GM23338 (cell line): ENCODE measurements around the gene FBLIM1. TPM values are rescaled to one million over a fixed set of nuclear protein-coding genes. Genes with fewer than 3 reads are reported as not detected.

ENCODE experiments used
- ATAC-seq: fragments of 200-7000 bp; cut with Tn5 transposase; 3 replicates; pipeline ENCODE4 v1.9.1; 2020
- DNase-seq: peaks from one replicate; pipeline ENCODE4 v3.0.0-alpha.2; 2015; ENCODE audit warnings: low spot score
- H2AFZ ChIP-seq: fragments of 200-600 bp; sonication (generic); 2 replicates; pipeline ENCODE4 v1.8.0; 2016; ENCODE audit warnings: antibody characterized with exemption, mild to moderate bottlenecking, moderate library complexity
- H3F3A ChIP-seq: fragments of 200-600 bp; sonication (generic); replicated peaks from 2 replicates; pipeline ENCODE4 v1.8.0; 2017; ENCODE audit warnings: antibody characterized with exemption, mixed run types, low read depth
- H3K27ac ChIP-seq: fragments of 200-600 bp; sonication (generic); 2 replicates; pipeline ENCODE4 v1.6.1; 2016; ENCODE audit warnings: low read depth
- H3K27me3 ChIP-seq: fragments of 200-600 bp; sonication (generic); 2 replicates; pipeline ENCODE4 v1.8.0; 2016; ENCODE audit warnings: mild to moderate bottlenecking, mixed run types, moderate library complexity; ENCODE audit not compliant: insufficient read depth
- H3K36me3 ChIP-seq: fragments of 200-600 bp; sonication (generic); 2 replicates; pipeline ENCODE4 v1.8.0; 2016; ENCODE audit warnings: mild to moderate bottlenecking; ENCODE audit not compliant: insufficient read depth
- H3K4me1 ChIP-seq: fragments of 200-600 bp; sonication (generic); 2 replicates; pipeline ENCODE4 v1.8.0; 2016; ENCODE audit warnings: mild to moderate bottlenecking, moderate library complexity; ENCODE audit not compliant: insufficient read depth
- H3K4me2 ChIP-seq: fragments of 200-600 bp; sonication (generic); 2 replicates; pipeline ENCODE4 v1.7.1; 2017; ENCODE audit warnings: mixed run types
- H3K4me3 ChIP-seq: fragments of 200-600 bp; sonication (generic); 2 replicates; pipeline ENCODE4 v1.6.1; 2016; ENCODE audit warnings: mixed run types
- H3K79me2 ChIP-seq: fragments of 200-600 bp; sonication (generic); replicated peaks from 2 replicates; pipeline ENCODE4 v1.8.0; 2017; ENCODE audit warnings: mild to moderate bottlenecking; ENCODE audit not compliant: insufficient read depth
- H3K9me2 ChIP-seq: fragments of 200-600 bp; sonication (generic); 2 replicates; pipeline ENCODE4 v1.8.0; 2017; ENCODE audit not compliant: insufficient read depth
- H4K20me1 ChIP-seq: fragments of 200-600 bp; sonication (generic); replicated peaks from 2 replicates; pipeline ENCODE4 v1.8.0; 2017; ENCODE audit warnings: mild to moderate bottlenecking; ENCODE audit not compliant: insufficient read depth
- H3K27ac Mint-ChIP-seq: 2 replicates; pipeline ENCODE4 v1.8.0; 2020; ENCODE audit warnings: inconsistent platforms, mild to moderate bottlenecking, moderate library complexity, mixed read lengths
- H3K27me3 Mint-ChIP-seq: 3 replicates; pipeline ENCODE4 v1.8.0; 2022; ENCODE audit warnings: low read depth, mild to moderate bottlenecking, moderate library complexity, mixed read lengths, inconsistent platforms; ENCODE audit not compliant: insufficient read depth, poor library complexity
- H3K36me3 Mint-ChIP-seq: 3 replicates; pipeline ENCODE4 v1.8.0; 2021; ENCODE audit warnings: low read depth, mild to moderate bottlenecking, inconsistent platforms, moderate library complexity, mixed read lengths
- H3K4me1 Mint-ChIP-seq: 3 replicates; pipeline ENCODE4 v1.8.0; 2020; ENCODE audit warnings: mild to moderate bottlenecking, inconsistent platforms, mixed read lengths
- H3K4me3 Mint-ChIP-seq: 3 replicates; pipeline ENCODE4 v1.8.0; 2021; ENCODE audit warnings: moderate library complexity, mild to moderate bottlenecking, inconsistent platforms, mixed read lengths
- H3K9me3 Mint-ChIP-seq: 3 replicates; pipeline ENCODE4 v1.8.0; 2020; ENCODE audit warnings: moderate library complexity, mild to moderate bottlenecking, inconsistent platforms, mixed read lengths
- CREB1 ChIP-seq: fragments of 250-450 bp; sonication (Bioruptor Pico); IDR thresholded peaks from 2 replicates; pipeline ENCODE4 v1.5.0; 2020; ENCODE audit warnings: low read depth, mild to moderate bottlenecking, moderate library complexity
- CTCF ChIP-seq, 2 experiments: fragments of 200-600 bp in 1 of 2; sonication (generic) in 1 of 2; conservative IDR thresholded peaks; 2 replicates each; pipeline versions ENCODE4 v1.5.1 to v1.6.1; 2016 to 2017; ENCODE audit warnings: antibody characterized with exemption in 2 of 2, low read depth in 2 of 2, mild to moderate bottlenecking in 2 of 2, moderate library complexity in 1 of 2
- ETS1 ChIP-seq: IDR thresholded peaks from 2 replicates; pipeline ENCODE4 v1.6.1; 2016; ENCODE audit warnings: antibody characterized with exemption
- EZH2 ChIP-seq: fragments of 200-600 bp; sonication (generic); IDR thresholded peaks from one replicate; pipeline ENCODE4 v1.8.0; 2017; ENCODE audit warnings: antibody characterized with exemption, mild to moderate bottlenecking, low read depth; ENCODE audit not compliant: unreplicated experiment
- EZH2phosphoT487 ChIP-seq: fragments of 200-600 bp; sonication (generic); IDR thresholded peaks from one replicate; pipeline ENCODE4 v1.8.1; 2018; ENCODE audit warnings: antibody characterized with exemption; ENCODE audit not compliant: unreplicated experiment
- POLR2AphosphoS5 ChIP-seq: IDR thresholded peaks from 2 replicates; pipeline ENCODE4 v1.6.1; 2016; ENCODE audit warnings: antibody characterized with exemption, low read depth
- STAT1 ChIP-seq: IDR thresholded peaks from one replicate; pipeline ENCODE4 v1.6.1; 2016; ENCODE audit warnings: antibody characterized with exemption; ENCODE audit not compliant: unreplicated experiment
- ZNF114 ChIP-seq: fragments of 250-450 bp; sonication (Bioruptor Pico); IDR thresholded peaks from 2 replicates; pipeline ENCODE4 v1.5.0; 2020; ENCODE audit warnings: mild to moderate bottlenecking, moderate library complexity
- ZNF462 ChIP-seq: fragments of 250-450 bp; sonication (Bioruptor Pico); IDR thresholded peaks from 2 replicates; pipeline ENCODE4 v1.5.0; 2020; ENCODE audit warnings: mild to moderate bottlenecking, moderate library complexity
- polyA plus RNA-seq: library from polyadenylated mRNA; unstranded; fragments of >200 nt; fragmentation: Nextera tagmentation; extraction: Ambion mirVana; gene quantifications from 2 replicates; pipeline ENCODE4 v1.2.1, GENCODE V29; 2016
- total RNA-seq: library from RNA; depleted of rRNA; stranded (reverse); fragments of >200 nt; shearing (Covaris generic); gene quantifications from 2 replicates; pipeline ENCODE4 v1.2.3, GENCODE V29; 2014

The FBLIM1 gene
- total and polyA plus RNA-seq, 2 experiments from 2014 or later = 41.7 to 81.7 TPM

- Mint-ChIP-seq H3K9me3 (no peaks in the 10 kb centered on the region), H3K27me3 (peaks cover 6% of the 10 kb centered on the region), H3K4me3 (no peak overlapping the region), H3K4me1 (0 out of 3 replicates have a peak, but pooled peaks cover 2% of the 10 kb centered on the region), H3K36me3 (0 out of 3 replicates have a peak, but pooled peaks cover 10% of the 10 kb centered on the region), H3K27ac (no peak overlapping the region)
- DNase-seq (no peak), ATAC-seq (no peak)
- Histone ChIP-seq H3K4me3 (no peak overlapping the region), H3K36me3 (no peaks in the 10 kb centered on the region), H3F3A (0 out of 2 replicates have a peak, but pooled peaks cover 5% of the 10 kb centered on the region), H2AFZ (no peak overlapping the region), H3K27ac (no peak overlapping the region), H3K27me3 (no peaks in the 10 kb centered on the region), H3K79me2 (no peaks in the 10 kb centered on the region), H3K4me1 (no peaks in the 10 kb centered on the region), H3K4me2 (no peak overlapping the region), H4K20me1 (no peaks in the 10 kb centered on the region), H3K9me2 (no peaks in the 10 kb centered on the region)
- no peak for TF ChIP-seq EZH2phosphoT487
- TF ChIP-seq EZH2 = no peak
- no peak for TF ChIP-seq CREB1 (CRISPR knock-in tag)
- TF ChIP-seq POLR2AphosphoS5 = no peak
- no peak for TF ChIP-seq ZNF462
- no peak for TF ChIP-seq STAT1
- TF ChIP-seq ETS1 = no peak
- TF ChIP-seq CTCF (conservative IDR thresholded peaks at IDR 0.05; ENCODE audit: low read depth in 2 of 2) = no peak
- TF ChIP-seq ZNF114 = no peak
Measured at GRCh38 chr1:15735304-15736037, 23.1 kb upstream of the FBLIM1 start.
